ENCODE measurements around the gene KIF21A.

DNA sequence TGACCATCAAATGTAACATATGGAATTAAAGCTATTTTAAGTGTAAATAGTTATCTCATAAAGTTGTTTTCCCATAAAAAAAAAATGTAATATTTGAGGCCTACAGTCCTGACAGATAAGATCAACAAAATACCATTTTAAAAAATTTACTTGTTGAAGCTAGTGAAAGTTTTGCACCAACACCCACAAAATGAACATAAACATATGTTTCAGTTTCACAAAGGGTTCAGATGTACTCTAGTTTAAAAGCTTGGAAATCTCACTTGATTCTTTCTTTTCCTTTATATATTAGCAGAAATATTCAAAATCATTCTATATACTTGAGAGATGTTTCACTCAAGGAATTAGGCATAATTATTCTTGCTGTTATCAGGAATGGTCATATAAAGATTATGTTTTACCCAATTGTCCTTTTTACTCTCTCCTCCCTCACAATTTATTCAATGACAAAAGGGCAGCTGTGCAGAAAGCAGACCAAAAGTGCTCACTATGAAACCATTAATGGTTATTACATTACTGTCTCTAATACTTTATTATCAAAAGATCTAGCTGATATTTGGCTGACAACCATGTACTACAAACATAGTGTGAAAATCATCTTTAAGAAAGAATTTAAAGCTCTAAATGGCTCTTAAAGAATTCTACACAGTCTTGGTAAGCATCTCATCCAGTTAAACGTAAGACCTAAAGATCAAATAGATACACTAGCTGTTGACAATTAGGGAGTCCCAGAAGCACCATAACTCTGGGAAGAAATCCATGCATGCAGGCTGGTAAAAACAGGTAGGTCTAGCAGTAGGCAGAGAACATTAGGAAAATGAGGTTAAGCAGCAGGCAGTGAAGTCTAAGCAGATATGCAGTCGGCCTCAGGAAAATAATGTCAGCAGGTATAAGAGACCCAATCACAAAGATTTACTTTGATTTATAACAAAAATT, 28.8 kb downstream of the KIF21A start:
- TF ChIP-seq, protein P1, sequence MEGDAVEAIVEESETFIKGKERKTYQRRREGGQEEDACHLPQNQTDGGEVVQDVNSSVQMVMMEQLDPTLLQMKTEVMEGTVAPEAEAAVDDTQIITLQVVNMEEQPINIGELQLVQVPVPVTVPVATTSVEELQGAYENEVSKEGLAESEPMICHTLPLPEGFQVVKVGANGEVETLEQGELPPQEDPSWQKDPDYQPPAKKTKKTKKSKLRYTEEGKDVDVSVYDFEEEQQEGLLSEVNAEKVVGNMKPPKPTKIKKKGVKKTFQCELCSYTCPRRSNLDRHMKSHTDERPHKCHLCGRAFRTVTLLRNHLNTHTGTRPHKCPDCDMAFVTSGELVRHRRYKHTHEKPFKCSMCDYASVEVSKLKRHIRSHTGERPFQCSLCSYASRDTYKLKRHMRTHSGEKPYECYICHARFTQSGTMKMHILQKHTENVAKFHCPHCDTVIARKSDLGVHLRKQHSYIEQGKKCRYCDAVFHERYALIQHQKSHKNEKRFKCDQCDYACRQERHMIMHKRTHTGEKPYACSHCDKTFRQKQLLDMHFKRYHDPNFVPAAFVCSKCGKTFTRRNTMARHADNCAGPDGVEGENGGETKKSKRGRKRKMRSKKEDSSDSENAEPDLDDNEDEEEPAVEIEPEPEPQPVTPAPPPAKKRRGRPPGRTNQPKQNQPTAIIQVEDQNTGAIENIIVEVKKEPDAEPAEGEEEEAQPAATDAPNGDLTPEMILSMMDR (IDR thresholded peaks at IDR 0.05; ENCODE audit: low read length): no peak
- no peak for TF ChIP-seq EZH2 (optimal IDR thresholded peaks at IDR 0.05; ENCODE audit: low read depth, low read length)

Data from MM.1S (cell line).